Fibroblast of upper back skin (primary cell): ENCODE data around the gene GLRA3.
"Not testable (repeated sequence)": the region's sequence is repeated elsewhere in the genome, so short reads cannot be mapped to it uniquely, and the experiment has no call there.

Source experiments
- DNase-seq: peaks from one replicate; pipeline ENCODE4 v3.0.0-alpha.2; 2013

Gene GLRA3

DNA sequence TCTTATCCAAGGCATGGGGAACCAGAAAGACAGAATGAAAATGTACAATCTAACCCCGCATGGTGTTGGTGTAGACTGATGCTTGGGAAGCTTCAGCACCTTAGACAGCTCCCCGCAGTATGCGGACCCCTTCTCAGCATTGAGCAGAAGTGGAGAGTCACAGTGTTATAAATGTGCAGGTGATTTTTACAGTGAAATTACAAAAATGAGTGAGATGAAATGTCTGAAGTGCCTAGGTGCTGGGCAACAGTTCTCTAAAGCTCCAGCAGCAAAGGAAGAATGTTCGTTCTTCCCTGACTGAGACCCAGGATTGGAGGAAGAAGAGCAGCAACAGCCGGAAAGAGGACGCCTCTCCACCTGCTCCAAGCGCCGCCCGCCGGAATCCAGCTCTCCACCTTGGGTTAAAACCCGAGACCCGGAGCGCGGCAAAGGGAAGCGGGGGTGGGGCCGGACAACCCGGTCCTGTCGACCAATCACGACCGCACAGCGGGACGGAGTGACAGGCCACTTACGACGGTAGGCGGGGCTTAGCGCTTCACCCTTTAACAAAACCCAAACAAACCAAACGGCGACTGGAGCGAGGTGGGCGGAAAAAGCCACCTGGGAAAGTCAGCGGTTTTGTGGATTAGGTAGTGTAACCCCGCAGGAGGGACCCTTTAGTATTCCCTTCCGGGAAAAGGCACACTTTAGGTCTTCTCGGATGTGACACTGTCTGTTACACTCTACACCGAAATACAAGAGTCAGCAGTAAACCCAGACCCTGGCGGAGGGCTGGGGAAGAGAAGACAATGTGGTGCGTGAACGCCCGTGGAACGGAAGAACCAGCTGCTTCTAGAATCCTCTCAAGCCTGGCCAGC, at the start of gene GLRA3:
Gene GLRA3, minus strand, starts transcription at position 403 of the 857 bp plus-strand sequence. CDS start 436 bp downstream, outside the sequence.
- DNase-seq = peak; percentile 33

DNA sequence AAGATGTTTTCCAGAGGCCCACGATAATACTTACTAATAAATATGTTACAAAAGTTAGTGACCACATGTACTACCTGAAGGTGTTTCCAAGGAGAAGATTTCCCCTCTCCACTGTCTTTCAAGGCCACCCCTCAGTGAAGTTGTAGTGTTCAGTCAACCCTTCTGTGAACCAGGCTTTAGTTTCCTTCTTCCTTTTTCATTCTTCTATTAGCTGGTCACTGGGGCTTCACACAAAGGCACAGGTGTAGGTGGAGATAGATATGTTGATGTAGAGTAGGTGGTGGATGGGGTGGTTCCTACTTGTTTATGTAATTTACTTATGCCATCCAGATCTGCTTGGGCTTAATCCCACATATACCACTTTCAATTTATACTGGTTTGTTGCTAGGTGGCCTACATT, 45.9 kb upstream of the GLRA3 start:
- no peak for DNase-seq

DNA sequence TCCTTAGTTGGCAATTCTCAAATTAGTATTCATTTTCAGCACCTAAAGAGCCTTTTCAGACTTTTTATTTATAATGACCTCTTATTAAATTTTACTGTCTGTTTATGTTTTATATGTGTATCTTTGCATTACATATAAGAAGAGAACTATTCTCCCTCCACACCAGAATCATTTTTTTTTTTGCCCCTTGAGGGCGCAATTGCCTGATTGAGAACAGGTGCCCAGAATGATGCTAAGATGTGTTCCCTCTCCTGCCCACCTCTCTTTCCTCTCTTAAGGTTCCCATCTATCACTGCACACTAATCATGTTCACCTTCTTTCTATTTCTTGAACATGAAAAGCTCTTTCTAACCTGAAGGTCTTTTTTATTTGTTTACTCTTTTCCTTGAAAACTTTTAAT, 44.9 kb upstream of the GLRA3 start:
- no peak for DNase-seq

DNA sequence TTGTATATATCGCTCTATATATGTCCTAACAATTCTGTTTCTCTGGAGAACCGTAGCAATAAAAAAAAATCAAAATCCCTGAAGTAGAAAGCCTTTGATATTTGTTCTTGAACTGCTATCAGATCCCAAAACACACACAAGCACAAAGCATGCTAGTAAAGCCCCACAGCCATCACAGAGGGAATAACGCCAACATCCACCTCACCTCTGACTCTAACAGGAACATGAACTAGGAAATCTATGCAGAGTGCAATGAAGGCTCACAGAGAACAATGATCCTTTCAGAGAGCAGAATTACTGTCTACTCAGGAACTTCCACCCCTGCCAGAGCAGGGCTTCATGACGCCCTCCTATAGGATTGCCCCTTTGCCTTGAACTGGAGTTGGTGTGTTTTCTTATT, 44.1 kb upstream of the GLRA3 start:
- DNase-seq = not testable (repeated sequence)

DNA sequence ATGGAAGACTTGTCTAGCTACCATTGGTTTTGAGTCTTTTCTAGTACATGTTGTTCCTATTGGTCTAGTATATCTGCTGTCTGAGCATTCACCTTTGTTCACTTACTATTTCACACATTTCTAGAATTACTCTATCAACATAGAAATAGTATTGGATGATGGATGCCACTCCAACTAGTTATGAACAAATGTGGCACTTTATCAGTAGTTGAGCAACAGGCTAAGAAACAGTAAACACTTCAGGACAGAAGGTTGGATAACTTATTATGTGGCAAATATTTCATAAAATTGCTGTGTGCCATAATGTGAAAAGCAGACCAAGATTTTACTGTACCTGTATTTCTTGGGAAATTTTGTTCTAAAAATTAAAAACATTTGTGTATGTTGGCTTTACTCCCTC, 42.4 kb upstream of the GLRA3 start:
- DNase-seq = no peak

DNA sequence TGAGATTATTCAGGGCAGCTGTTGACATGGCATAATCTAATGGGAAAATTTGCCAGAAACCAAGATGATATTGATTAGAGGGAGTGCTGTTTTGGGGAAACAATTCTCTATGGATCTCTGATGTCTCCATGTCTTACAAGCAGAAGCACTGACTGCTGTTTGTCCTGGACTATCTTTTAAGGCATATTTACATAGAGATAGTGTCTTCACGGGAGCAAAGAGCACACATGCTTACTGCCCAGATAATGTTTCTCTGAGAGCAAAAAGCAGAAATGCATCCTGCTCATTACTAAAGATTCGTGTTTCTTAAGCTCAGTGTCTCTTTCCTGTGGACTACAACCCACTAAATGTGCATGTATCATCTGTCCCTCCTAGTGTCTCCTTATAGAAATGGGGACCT, 41.3 kb upstream of the GLRA3 start:
- DNase-seq = no peak

DNA sequence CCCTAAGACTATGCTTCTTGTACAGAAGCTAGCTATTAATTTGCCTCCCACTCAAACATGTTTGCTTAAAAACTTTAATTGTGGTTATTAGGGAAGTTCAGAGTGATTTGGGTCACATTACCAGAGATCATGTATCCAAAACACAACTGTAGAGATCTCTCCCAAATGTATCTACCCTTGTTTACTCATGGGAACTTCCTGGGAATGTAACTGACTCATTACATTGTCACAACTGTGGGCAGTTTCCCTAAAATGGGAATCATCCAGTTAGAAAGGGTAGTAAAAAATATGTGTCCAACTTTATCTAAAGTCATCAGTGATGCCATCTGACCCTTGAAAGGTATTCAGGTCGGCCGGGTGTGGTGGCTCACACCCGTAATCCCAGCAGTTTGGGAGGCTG, 40.3 kb upstream of the GLRA3 start:
- no peak for DNase-seq

DNA sequence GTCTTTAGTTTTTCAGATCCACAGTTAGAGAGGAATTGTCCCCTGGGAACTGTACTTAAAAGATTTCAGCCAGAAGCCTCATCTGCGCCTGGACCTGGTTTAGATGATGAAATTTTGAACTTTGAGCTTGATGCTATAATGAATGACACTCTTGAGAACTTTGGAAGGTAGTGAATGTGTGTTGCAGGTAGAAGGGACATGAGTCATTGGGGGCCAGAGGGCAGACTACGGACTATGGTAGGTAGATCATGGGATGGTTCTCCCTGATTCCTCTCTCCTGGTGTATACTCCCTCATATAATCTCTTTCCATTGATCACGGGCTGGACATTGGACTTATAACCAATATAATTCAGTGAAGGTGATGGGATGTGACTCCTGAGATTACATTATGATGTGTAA, 38.9 kb upstream of the GLRA3 start:
- DNase-seq = no peak

DNA sequence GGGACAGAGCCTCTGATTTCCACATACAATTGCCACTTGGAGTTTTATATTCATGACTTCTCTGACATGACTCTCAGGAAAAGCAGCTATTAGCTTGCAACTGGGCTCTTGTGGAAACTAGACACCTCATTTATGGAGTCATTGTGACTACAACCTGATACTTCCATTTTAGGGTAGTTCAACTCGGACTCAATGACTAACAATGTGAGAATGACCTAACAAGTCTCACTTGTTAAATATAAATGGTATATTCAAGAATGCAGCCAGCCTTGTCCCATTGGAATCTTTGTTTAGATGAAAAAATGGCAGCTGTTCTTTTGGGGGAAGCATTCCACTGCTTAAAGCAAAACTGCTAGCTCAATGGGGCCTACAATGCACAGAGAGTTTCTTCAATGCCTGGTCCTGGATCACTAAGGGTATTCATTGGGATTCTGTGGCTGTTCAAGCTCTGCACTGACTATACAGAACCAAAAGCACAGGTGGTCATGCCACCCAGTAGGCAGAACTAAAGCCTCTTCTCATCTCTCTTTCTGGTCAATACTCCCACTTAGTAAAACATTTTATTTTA, 36.5 kb upstream of the GLRA3 start:
- DNase-seq = no peak

DNA sequence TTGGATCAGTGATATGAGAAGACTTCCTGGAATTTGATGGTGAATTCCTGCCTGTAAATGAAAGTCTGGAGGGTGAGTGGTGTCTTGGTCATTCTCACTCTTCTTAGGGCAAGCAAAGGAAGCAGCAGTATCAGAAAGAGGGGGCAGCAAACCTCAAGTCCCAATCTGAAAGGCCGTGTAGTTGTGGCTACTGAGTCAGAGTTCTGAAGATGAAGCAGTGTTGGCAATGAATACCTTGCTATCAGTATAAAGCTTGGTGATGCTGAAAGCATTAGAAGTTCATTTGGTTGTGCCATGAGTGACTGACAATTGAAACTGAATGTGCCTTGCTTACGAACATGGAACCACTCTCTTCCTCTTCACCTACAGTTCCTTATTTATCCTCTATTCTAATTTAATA, 35.0 kb upstream of the GLRA3 start:
- DNase-seq = no peak

DNA sequence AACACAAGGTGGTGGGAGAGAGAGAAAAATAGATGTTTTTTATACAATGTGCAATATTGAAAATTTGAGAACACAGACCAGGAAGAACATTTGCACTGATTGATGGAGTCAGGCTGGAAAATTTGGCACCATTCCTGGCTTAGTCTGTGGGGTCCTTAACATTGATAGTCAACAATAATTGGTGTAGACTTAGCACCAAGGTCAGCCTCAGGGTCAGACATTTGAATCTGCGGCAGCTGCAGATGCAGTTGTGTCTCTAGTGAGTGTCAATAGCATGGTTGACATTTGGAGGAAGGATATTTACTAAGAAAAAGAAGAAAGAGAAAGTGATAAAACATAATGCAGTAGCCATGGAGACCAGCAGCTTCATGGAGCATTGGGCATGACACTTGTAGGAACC, 31.5 kb upstream of the GLRA3 start:
- DNase-seq = no peak

DNA sequence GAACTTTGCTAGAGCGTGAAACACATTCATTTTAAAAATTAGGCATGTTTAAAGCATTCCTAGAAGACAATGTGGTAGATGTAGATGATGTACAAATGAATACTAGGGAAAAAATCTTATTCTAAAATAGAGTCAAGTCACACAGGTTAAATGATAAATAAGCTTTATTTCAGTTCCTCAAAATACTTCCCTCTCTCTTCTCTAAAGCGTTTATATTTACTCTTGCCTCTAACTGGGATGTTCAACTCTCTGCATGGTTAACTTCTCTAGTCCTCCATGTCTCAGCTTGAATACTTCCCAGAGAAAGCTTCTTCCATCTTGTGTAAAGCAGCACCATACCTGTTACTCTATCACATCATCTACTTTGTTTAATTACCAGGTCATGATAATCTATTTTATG, 30.9 kb upstream of the GLRA3 start:
- no peak for DNase-seq

DNA sequence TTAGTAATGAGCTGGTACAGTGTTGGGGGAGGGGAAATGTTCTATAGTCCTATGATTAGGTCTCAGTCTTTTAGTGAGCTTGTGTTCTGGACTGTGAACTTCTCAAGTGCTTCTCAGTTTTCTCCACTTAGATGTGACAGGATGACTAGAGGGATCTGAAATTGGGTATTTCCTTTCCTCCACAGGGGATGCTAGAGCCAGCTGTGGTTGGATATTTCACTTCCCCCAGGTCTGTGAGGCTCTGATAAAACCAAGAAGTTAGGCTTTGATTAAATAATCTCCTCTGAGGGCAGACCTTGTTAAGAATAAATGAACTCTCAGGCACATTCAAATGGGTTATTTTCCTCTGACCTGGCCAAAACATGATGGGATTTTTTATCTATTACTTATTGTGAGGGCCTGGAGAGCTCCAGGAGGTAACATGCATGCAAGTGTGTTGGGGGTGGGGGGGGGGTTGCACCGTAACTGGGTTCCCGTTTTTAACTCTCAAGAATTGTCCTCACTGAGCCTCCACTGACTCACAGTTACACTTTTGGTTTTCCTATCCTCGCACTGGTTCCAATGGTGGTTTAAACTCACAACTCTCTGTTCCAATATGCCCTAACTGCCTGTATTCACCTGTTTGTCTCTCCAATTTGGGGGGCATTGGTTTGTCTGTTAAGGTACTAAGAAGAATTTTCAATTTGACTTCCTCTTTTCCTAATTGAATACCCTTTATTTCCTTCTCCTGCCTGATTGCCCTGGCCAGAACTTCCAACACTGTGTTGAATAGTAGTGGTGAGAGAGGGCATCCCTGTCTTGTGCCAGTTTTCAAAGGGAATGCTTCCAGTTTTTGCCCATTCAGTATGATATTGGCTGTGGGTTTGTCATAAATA, 28.1 kb upstream of the GLRA3 start:
- DNase-seq = no peak

DNA sequence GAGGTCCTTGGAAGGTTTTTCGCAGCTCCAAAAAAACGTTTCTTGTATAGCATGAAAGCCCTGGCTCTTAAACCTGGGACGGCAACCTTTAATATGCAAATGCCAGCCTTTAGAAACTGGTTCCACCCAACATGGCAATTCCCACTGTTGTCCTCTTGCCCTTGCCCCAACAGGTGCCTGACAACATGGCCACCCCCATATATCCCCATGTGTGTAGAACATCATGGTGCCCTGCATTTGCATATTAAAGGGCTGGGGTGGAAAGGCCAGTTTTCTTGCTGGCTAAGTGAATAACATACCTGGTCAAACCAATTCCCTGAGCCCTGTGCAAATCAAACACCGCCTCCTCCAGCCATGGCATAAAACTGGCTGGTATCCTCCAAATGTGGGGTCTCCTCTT, 26.0 kb upstream of the GLRA3 start:
- no peak for DNase-seq

DNA sequence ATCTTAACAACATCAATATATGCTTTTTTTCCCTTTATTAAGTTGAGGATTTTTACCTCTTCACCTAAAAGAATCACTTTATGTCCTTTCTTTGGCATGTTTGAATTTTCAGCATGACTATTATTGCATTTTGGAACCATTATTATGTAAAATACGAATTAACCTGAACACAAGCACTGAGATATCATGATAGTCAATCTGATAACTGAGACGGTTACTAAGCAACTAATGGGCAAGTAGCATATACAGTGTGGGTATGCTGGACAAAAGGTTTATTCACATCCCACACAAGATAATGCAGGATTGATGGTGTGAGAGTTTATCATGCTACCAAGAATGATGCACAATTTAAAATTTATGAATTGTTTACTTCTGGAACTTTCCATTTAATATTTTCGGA, 24.6 kb upstream of the GLRA3 start:
- no peak for DNase-seq

DNA sequence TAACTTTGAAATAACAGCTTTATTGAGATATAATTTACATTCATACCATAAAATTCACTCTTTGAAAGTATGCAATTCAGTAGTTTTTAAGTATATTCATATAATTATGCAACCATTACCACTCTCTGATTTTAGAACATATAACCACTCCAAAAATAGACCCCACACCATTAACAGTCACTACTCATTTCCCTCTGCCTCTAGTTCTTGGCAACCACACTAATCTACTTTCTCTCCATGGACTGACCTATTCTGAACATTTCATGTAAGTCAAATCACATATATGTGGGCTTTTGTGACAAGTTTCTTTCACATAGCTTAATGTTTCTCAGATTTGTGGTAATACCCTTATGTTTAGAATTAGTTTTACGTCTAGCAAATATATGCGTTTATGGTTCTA, 19.5 kb upstream of the GLRA3 start:
- DNase-seq = no peak

DNA sequence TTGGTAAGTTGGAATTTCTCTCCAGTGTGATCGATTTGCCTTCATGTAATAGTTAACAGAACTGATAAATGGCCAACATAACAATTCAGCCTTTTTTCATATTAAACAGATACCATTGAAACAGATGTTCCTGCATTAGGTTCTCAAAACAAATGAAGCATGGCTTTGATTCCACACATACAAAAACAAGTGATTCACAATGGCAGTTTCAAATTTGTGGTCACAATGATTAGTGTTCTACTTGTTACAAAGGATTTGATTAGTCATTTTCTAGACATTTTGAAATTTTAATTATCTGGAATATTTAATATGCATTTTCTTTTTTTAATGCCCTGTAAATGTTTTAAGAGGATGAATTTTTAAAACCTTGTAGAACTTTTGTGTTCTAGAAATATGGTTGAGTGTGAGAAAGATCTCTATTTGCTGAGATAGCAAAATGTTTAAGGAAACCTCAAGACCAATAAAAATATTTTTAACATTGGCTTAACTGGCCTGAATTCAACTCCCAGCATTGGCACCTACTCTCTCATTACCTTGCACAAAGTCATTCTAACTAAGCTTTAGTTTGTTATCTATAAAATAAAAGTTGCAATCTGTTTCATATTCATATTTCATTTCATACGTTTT, 18.9 kb upstream of the GLRA3 start:
- no peak for DNase-seq

DNA sequence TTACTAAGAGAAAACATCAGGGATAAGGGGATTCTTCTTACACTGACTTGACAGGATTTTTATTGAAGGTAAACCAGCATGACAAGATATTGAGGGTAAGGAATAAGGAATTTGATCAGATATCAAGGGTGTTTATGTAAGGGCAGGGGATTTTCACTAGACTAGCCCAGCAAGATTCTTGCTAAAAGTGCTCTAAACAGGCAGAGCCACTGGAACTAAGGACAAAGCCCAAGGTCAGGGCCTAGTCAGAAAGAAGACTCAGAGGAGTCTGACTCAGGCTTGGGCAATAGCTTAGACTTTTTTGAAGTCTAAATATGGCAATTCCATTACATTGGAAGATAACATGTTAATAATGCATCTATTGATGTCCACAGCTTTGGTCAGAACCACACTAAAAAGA, 6.5 kb upstream of the GLRA3 start:
- DNase-seq = no peak

DNA sequence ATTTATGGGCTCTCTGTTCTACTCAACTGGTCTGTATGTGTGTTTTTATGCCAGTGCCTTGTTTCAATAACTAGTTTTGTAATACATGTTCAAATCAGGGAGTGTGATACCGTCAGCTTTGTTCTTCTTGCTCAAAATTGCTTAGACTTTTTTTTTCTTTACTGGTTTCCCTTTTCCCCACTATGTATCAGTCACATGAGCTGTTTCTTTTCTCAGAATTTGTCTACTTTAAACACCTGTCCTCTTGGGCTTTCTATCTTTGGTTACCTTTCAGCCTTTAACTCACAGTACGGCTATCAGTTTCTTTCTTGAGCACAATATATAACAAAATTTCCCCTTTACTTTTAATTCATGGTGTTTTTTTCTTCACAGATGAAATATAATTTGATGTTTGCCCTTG, 5.4 kb upstream of the GLRA3 start:
- DNase-seq = no peak

DNA sequence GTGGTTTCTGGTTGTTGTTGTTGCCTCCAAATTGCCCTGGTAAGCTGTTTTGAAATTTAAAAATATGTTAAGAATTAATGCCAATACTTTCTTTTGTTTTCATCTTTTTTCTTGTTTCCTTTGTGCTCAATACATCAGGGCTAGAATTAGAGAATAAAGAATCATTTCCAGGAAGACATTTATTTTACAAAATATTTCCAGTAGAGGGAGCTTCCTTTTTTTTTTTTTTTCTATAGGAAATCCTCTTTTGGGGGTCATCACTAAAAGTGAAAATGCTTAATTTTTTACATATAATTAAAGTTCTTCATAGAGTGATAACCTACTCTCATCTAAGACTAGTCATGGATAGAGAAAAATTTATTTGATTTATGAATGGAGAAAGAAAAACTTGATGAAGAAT, 2.4 kb downstream of the GLRA3 start:
- no peak for DNase-seq

DNA sequence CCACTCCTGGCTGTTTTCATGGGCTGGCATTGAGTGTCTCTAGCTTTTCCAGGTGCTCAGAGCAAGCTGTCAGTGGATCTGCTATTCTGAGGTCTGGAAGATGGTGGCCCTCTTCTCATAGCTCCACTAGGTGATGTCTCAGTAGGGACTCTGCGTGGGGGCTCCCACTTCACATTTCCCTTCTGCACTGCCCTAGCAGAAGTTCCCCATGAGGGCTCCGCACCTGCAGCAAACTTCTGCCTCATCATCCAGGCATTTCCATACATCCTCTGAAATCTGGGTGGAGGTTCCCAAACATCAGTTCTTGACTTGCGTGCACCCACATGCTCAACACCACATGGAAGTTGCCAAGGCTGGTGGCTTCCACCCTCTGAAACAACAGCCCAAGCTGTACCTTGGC, 13.8 kb downstream of the GLRA3 start:
- DNase-seq = no peak

DNA sequence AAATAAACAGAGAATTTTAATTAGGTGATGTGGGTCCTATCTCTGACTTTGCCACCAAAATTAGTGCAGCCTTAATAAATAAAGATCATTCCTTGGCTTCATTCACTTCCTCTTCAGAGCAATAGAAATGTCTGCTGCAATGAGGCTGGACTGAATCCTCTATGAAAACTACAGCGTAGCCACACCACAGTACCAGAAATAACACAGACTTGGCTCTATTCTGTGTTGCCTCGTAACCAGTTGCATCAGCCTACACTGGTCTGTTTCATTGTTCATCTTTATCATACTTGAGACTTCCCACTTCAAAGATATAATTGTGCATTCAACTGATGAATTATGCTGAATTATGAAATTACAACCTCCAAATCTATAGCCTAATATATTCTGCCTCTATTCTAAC, 15.8 kb downstream of the GLRA3 start:
- DNase-seq = no peak

DNA sequence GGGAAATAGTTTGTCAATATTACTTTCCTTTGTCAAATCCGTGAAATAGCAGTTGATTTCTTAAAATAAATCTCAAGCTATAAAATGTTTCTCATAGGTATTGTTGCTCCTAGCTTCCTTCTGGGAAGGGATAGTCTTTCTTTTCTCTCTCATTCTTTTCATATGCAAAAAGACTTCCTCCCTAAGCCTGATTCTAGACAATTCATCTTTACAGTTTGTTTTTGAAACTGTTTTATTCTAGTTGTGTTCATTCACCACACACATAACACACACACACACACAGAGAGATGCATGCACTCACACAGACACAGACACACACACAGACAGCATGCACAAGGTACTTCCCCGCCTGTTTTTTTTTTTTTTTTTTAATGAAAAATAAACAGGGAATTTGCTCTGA, 18.2 kb downstream of the GLRA3 start:
- DNase-seq = no peak
